Neural crest cell (in vitro differentiated cells): ENCODE measurements around the gene PDE8B. TPM values are rescaled to one million over a fixed set of nuclear protein-coding genes. Genes with fewer than 3 reads are reported as not detected.

Source experiments
- DNase-seq: peaks from one replicate; pipeline ENCODE4 v3.0.0; 2021; ENCODE audit warnings: low read depth, mixed read lengths, low spot score
- H3K27ac Mint-ChIP-seq: one replicate; pipeline ENCODE4 v1.8.0; 2021; ENCODE audit warnings: mild to moderate bottlenecking, mixed read lengths; ENCODE audit not compliant: unreplicated experiment
- H3K27me3 Mint-ChIP-seq: 2 replicates; pipeline ENCODE4 v1.8.0; 2021; ENCODE audit warnings: low read depth, mild to moderate bottlenecking, mixed read lengths
- H3K36me3 Mint-ChIP-seq: 2 replicates; pipeline ENCODE4 v1.8.0; 2021; ENCODE audit warnings: low read depth, mild to moderate bottlenecking, mixed read lengths
- H3K4me1 Mint-ChIP-seq: 2 replicates; pipeline ENCODE4 v1.8.0; 2021; ENCODE audit warnings: mixed read lengths
- H3K4me3 Mint-ChIP-seq: one replicate; pipeline ENCODE4 v1.8.0; 2021; ENCODE audit warnings: mild to moderate bottlenecking, mixed read lengths
- H3K9me3 Mint-ChIP-seq: 2 replicates; pipeline ENCODE4 v1.8.0; 2021; ENCODE audit warnings: mixed read lengths
- CTCF ChIP-seq: fragments of 200-600 bp; sonication (generic); conservative IDR thresholded peaks from 2 replicates; pipeline ENCODE4 v1.5.0; 2021; ENCODE audit warnings: antibody characterized with exemption, mild to moderate bottlenecking
- total RNA-seq: library from RNA; stranded (reverse); gene quantifications from 2 replicates; pipeline ENCODE4 v1.2.1, GENCODE V29; 2021

PDE8B gene
- total RNA-seq, 1 donor from 2014 or later, result 0.44 TPM

GRCh38 chr5:77390221-77390620, 179.7 kb downstream of the PDE8B start:
- no peak for TF ChIP-seq CTCF
- Mint-ChIP-seq H3K36me3 (peaks cover 4% of the 10 kb centered on the region), H3K4me1 (no peaks in the 10 kb centered on the region), H3K9me3 (peaks cover 4% of the 10 kb centered on the region), H3K27ac (no peak overlapping the region), H3K4me3 (no peak overlapping the region), H3K27me3 (no peaks in the 10 kb centered on the region)
- DNase-seq, result no peak

- H3K27ac Mint-ChIP-seq, result peak overlapping the region; percentile 73
- H3K4me3 Mint-ChIP-seq, result no peak overlapping the region
- H3K4me1 Mint-ChIP-seq, result no peaks in the 10 kb centered on the region
- no peak for DNase-seq
- H3K36me3 Mint-ChIP-seq, result peaks cover 4% of the 10 kb centered on the region
- TF ChIP-seq CTCF, result no peak
- H3K9me3 Mint-ChIP-seq, result peaks cover 4% of the 10 kb centered on the region
- H3K27me3 Mint-ChIP-seq, result no peaks in the 10 kb centered on the region
Observed at GRCh38 chr5:77390795-77391194, 180.3 kb downstream of the PDE8B start.

DNA sequence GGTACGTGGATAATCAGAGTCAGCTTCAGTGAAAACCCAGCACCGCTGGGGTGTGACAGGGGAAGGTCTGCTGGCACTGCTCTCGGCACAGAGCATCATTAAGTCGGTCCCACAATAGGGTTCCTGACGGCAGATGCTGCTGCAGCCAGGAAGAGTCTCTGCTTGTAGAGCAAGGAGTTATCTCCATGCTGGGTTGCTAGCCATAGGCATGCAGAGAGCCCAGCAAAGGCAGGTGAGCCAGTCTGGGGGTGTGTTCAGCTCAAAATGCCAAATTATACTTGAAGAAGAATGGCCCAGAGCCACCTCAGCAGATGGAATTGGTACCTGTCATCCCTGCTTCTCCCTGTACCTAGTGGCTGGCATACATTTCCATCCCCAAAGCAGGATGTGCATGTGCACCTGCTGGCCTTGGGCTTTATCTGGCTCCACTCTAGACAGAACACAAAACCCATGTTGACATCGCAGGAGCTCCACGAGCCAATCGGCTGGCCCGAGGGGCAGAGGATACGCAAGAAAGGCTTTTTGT, 180.8 kb downstream of the PDE8B start:
- peak overlapping the region; percentile 73 for H3K27ac Mint-ChIP-seq
- peaks cover 4% of the 10 kb centered on the region for H3K36me3 Mint-ChIP-seq
- no peaks in the 10 kb centered on the region for H3K27me3 Mint-ChIP-seq
- no peak for TF ChIP-seq CTCF
- H3K4me1 Mint-ChIP-seq, result no peaks in the 10 kb centered on the region
- H3K9me3 Mint-ChIP-seq, result peaks cover 4% of the 10 kb centered on the region
- H3K4me3 Mint-ChIP-seq, result no peak overlapping the region
- no peak for DNase-seq

DNA sequence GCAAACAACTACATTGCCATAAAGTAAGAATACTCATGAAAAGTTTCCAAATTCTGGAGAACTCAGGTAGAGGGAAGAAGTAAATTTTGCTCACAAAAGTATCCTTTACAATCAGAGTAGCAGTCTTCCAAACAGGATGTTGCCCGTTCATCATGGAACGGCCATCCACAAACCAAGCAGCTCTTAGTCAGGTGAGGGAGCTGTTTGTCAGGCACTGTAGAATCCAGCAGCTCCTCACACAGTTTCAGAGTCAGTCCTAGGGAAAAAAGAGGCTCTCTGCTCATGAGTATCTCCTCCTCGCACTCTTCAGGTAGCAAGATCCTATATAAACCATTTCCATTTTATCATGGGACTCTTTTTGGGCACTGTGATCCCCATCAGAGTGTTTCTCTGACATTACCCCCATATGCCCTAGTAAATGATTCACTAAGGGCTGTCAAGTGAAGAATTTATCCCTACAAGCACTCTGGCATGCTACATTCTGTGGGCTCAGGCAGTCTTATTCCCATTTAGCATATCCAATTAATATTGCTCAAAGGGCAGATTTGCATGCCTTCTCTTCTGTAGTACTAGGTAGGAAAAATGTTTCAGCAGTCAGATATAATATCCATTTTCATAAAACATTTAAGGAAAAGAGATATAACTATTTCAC, 183.7 kb downstream of the PDE8B start:
- H3K27me3 Mint-ChIP-seq, result no peaks in the 10 kb centered on the region
- no peak for DNase-seq
- no peak overlapping the region for H3K4me3 Mint-ChIP-seq
- H3K4me1 Mint-ChIP-seq, result no peaks in the 10 kb centered on the region
- H3K27ac Mint-ChIP-seq, result no peak overlapping the region
- no peaks in the 10 kb centered on the region for H3K36me3 Mint-ChIP-seq
- TF ChIP-seq CTCF, result no peak
- H3K9me3 Mint-ChIP-seq, result no peaks in the 10 kb centered on the region

- H3K27me3 Mint-ChIP-seq, result no peaks in the 10 kb centered on the region
- H3K4me3 Mint-ChIP-seq, result no peak overlapping the region
- TF ChIP-seq CTCF, result no peak
- H3K4me1 Mint-ChIP-seq, result no peaks in the 10 kb centered on the region
- H3K9me3 Mint-ChIP-seq, result no peaks in the 10 kb centered on the region
- no peak for DNase-seq
- no peak overlapping the region for H3K27ac Mint-ChIP-seq
- no peaks in the 10 kb centered on the region for H3K36me3 Mint-ChIP-seq
Observed at GRCh38 chr5:77396017-77396416, 185.5 kb downstream of the PDE8B start.
